Measurements from ENCODE around the gene ATRN.

DNA sequence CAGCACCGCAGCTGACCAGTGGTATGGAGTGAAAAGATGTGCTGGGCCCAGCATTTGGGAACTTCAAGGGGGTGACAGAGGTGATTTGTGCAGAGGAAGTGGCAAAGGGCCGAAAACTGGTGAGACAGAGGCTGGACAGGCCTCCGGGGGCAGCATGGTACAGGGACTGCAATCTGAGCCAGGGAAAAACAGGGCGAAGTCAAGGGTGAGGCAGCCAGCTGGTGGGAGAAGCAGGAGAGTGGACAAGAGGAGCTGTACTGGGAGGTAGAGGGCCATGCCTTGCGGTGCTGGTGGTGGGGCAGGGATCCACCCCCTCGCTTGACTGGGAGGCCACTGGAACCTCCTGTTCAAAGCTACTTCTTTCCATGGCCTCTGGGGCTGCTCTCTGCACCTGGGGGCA lies 199.7 kb downstream of the ATRN start:
- TF ChIP-seq, protein P1, sequence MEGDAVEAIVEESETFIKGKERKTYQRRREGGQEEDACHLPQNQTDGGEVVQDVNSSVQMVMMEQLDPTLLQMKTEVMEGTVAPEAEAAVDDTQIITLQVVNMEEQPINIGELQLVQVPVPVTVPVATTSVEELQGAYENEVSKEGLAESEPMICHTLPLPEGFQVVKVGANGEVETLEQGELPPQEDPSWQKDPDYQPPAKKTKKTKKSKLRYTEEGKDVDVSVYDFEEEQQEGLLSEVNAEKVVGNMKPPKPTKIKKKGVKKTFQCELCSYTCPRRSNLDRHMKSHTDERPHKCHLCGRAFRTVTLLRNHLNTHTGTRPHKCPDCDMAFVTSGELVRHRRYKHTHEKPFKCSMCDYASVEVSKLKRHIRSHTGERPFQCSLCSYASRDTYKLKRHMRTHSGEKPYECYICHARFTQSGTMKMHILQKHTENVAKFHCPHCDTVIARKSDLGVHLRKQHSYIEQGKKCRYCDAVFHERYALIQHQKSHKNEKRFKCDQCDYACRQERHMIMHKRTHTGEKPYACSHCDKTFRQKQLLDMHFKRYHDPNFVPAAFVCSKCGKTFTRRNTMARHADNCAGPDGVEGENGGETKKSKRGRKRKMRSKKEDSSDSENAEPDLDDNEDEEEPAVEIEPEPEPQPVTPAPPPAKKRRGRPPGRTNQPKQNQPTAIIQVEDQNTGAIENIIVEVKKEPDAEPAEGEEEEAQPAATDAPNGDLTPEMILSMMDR (IDR thresholded peaks at IDR 0.05 in 4 of 5, conservative IDR thresholded peaks at IDR 0.05 in 1 of 5), result no peak
- TF ChIP-seq POLR2A (IDR thresholded peaks at IDR 0.05), result no peak
